M059J (cell line): ENCODE results near the gene ELK3. TPM values are rescaled to one million over a fixed set of nuclear protein-coding genes. Genes with fewer than 3 reads are reported as not detected.

Source experiments
- DNase-seq: peaks from one replicate; pipeline ENCODE4 v3.0.0-alpha.2; 2012; ENCODE audit warnings: low read depth
- total RNA-seq: library from RNA; depleted of rRNA; stranded (reverse); fragments of >200 nt; shearing (Covaris generic); gene quantifications from 2 replicates; pipeline ENCODE4 v1.2.3, GENCODE V29; 2014; rRNA removed

Gene ELK3
- total RNA-seq, result 20.9 and 34.9 TPM in 2 replicates

DNA sequence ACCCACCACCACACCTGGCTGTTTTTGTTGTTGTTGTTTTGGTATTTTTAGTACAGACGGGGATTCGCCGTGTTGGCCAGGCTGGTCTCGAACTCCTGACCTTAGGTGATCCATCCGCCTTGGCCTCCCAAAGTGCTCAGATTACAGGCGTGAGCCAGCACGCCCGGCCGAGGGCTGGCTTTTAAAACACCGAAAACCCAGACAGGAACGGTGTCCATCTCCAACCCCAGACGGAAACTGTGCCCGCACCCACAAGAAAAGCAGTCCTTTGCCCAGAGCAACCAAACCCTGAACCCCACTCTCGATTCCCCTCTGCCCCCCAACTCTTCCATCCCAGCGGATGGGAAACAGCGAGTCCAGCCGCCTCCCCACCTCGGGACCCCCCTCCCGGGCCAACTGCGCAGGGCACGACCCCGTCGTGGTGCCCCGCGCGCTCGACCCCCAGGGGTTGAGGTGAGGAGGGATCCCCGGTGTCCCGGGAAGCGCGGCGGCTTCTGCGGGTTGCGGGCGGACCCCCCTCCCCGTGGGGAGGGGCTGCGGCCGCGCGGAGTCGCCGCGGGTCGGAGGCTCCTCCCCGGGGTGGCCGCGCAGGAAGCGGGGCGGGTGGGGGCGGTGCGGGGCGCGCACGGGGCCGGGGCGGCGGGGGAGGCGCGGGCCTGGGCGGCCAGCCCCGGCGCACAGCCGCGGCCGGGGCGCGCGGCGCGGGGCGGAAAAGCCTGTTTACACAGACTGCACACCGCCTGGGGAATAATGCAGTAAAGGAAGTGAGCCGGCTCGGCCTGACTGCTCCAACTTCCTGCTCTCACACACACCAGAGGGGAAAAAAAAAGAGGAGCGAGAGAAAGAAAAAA lies at the start of gene ELK3:
ELK3 (plus strand) TSS at position 651 of the 851 bp plus-strand sequence.
- DNase-seq, result peak; percentile 74

DNA sequence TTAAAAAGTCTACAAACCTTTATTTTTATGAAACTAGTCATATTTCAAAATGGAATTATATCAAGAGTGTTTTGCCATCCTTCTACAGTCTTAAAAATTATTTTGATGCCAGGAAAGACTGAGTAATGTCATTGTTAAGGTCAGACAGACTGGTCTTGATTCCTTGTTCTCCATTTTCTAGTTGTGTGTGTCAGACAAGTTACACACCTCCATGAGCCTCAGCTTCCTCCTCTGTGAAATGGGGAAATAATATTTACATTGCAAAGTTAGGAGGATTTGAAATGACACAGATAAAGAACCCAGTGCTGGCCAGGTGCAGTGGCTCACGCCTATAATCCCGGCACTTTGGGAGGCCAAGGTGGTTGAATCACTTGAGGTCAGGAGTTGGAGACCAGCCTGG lies 47.4 kb upstream of the ELK3 start:
- no peak for DNase-seq

DNA sequence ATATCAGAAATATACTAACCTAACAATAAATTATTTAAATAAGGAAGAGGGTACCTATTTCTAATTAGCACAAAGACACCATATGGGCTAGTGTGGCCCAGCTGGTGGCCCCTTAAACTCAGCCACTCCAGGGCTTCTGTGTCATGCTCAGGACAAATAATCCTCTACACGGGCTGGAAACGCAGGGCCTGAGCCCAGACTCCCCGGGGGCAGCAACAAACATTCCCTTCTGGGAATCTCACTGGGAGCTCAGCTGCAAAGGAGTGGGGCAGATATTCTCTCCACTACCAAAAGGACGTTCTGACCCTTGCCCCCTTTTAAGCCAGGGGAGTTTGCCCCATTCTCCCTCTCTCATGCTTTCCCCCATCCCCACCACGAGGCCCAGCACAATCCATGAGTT lies 43.7 kb upstream of the ELK3 start:
- no peak for DNase-seq

DNA sequence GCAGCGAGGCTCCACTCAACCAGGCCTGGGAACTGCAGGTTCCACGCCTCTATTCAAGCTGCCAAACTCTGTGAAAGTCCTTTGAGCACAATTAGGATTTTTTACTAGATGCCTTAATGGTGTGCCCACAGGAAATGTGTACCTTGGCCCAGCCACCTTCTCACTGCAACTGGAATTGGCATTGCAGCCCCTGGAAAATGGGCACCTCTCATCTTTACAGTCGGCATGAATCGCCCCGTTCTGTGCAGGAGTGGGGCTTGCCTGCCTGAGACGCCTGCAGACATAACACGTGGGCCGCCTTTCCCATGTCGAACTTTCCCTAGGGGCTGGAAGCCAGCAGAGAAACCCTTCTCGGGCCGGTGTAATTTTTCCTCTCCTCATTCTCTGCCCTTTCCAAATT lies 42.0 kb upstream of the ELK3 start:
- DNase-seq, result no peak

DNA sequence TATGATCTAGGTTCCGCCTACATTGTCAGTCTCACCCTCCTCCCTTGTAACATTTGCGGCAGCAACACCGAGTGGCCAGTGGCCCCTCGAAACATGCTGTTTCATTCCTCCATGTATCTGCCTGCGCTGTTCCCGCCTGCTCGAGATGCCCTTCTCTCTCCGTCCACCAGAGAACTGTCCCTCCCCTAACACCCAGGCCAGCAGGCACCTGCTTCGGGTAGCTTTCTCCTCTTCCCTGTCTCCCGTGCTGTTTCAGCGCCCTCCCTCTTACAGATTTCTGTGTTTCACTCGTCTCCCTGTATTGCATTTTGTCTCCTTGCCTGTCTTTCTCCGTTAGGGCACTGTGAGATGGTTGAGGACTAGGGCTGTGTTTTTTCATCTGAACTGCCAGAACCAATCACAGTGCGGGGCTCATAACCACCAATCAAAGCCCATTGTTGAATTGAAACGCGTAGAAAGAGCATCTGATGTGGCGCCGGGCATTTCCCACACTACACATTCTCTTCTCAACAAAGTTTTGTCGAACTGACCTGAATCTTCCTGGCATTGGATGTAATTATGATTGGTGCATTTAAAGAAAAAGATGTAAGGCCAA lies 40.9 kb upstream of the ELK3 start:
- no peak for DNase-seq

DNA sequence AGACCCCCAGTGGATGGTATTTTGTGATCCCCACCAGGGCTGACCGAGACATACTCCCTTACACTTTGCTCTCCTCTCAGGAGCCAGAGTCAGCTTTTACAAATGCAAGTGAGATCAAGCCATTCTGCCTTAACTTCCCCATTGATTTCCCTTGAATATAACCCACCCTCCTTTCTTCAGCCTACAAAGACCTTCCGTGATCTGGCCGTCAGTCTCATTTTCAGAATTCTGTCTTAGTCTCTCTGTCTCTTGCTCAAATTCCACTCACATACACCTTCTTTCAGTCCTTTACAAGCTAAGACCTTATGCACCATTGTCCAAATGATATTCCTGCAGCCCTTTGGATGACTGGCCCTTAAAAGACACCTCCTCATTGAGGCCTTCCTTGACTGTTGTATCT lies 39.0 kb upstream of the ELK3 start:
- no peak for DNase-seq

DNA sequence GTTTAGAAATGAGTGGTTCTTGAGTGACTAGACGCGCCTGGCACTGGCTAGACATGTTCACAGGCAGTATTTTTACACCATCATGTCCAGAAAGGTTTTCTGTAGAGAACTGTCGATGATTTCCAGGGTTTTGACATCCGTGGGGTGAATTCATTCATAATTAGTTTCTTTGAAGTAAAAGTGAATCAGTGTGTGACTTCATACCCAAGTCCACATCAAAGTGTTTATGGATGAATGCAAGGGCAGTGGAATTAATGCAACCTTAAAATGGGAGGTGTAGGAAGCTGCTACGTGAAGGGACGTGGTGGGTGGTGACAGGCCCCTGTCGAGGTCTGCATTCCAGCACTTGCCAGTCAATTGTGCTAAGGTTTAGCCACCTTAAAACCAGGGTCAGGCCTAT lies 38.4 kb upstream of the ELK3 start:
- no peak for DNase-seq

DNA sequence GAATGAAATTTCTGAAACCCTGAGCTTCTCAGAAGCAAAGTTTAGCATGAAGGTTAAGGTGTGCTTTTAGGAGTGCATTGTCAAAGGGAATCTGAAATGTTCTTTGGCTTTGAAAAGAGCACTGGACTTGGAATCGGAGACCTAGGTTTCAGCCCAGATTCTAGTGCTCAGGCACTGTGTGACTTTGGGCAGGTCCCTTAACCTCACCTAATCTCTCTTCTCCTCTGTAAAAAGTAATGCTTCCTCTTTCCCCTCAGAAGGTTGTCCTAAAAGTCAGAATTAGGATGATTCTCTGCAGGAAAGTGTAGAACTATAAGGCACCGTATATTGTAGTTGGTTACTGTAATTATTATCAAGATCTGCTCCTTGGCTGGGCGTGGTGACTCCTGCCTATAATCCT lies 38.0 kb upstream of the ELK3 start:
- DNase-seq, result no peak

DNA sequence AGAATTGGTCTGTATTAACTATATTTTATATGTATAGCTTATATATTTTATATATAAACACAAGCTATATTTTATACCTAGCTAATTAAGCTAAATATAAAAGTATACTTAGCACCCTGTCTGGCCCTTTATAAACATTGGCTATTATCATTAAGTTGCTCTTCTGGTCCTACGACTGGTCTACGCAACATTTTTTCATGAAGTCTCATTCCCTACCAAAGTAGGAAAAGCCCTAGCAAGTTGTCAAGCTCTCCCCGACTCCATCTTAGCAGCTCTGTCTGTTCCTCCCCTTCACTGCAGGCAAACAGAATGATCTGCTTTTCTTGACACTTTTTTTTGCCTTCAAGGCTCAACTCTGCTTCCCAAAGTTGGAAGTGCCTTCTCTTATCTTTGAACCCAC lies 36.7 kb upstream of the ELK3 start:
- no peak for DNase-seq

DNA sequence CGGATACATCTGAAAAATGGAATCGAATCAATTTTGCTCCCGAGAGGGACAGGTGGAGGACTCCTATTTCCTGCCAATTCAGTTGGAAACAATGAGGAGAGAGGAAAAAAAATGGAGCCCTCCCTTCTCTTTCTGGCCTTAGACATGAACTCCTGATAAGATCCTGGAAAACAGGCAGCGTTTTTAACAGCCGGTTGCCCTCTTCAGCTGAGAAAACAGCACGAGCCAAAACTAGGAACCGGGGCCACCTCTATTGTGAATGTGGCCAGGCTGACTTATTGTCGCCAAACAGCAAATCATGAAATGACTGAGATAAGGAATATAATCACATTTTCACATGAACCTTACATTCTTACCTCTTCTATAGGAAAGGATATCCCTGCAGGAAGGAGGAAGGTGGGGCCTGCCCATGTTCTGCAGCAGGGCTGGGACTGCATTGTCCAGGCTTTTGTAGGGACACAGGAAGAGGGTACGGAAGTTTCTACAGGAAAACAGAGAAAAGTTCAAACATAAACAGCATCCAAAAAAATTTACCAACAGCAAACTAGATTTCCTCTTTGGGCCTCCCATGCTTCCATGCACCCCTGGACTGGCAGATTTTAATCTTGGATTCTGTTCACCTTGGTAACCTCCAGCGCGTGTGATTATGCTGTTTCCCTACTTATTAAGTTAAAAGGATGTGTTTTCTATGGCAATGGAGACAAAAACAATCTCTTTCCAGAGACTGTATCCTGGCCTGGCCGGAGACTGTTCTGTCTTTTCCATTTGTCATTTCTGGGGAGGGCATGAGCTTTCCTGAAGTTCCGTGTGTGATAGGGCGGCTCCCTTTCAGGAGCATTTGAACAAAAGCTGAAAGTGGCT lies 29.0 kb upstream of the ELK3 start:
- DNase-seq, result no peak

DNA sequence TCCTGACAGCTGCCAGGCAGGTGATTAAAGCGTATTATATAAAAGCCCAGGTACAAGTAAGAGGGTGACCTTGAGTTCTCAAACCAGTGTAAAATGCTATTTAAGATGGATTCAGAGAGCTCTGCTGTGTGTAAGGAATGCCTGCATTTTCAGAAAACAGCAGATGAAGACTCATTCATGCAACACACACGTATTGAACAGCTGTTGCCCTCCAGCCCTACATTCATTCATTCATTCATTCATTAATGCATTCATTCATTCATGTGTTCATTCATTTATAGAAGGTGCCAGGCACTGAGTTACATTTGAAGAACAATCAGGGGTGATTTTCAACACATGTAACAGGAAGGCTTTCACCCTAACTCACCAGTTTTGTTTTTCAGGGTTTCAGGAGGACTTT lies 27.4 kb upstream of the ELK3 start:
- DNase-seq, result no peak

DNA sequence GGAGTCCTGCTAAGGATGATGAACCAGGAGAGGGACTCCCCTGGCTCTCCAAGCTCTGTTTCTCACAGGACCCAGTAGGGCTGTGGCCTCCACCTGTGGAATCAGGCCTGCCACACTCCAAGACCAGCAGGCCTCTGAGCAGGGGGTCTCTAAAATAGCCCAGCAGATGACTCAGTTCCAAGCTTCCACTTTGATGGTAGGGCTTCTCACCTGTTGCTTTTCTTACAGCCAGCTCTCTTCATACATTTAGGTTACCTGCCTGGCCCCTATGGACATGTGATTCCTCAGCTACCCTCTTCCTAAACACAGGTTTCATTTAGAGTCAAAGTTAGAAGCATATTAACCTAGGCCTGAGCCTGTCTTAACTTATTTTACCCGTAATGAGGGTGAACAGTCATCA lies 26.7 kb upstream of the ELK3 start:
- DNase-seq, result no peak

DNA sequence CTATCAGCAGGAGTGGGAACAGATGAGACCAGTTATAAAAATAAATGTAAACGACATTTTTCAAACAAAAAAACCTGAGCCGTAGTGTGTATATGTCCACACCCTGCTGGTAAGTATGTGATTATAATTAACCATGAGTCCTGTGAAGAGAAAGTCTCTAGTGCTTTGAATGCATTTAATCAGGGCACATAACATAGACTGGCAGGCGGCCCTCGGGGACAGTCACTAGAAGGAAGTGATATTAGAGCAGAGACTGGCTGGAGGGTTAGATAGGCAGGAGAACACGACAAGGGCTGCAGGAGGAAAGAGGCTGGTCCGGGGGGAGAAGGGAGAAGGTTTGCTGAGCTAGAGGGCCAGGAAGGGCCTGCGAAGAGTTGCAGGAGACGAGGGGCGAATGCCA lies 23.8 kb upstream of the ELK3 start:
- no peak for DNase-seq

DNA sequence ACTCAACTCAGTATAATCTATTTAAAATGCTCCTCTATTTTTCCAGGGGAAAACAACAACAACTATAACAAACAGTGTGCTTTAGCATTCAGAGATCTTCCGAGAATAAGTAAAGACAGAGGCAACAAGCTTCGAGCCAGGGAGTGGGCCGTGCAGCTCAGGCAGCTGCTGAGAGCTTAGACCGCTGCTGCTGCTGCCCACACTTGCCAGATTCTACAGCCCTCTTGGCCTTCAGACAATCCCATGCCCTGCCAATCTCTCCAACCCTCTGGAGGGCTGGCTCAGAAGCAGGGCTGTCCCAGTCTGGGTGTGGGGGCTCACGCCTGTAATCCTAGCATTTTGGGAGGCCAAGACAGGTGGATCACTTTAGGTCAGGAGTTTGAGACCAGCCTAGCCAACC lies 23.4 kb upstream of the ELK3 start:
- no peak for DNase-seq

DNA sequence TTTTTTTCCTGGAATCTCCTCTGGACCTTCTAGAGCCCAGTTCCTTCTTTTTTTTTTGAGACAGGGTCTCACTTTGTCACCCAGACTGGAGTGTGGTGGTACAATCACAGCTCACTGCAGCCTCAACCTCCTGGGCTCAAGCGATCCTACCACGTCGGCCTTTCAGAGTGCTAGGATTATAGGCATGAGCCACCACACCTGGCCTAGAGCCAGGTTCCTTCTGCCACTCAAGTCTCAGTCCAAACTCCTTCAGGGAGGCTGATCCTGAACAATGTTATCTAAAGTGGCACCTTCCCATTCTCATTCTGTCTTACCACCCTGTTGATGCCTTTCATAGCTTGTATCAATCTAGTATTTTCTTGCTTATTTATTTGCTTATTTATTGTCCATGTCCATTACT lies 22.3 kb upstream of the ELK3 start:
- no peak for DNase-seq

DNA sequence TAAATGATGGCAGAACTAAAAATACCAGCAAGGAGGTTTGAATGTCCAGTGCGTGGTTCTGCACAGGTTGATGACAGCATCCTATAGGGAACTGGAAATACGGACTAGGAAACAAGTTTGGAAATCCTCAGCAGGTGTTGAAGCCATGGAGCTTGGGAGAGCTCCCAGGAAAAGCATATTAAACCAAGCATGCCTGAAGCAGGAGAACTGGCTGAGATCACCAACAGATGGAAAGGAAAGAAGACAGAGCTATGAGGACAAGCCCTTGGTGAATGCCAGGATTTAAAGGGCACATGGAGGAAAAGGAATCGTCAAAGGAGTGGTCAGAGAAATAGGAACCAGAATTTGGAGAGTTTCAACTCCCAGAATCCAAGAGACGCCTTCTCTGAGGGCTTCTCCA lies 21.2 kb upstream of the ELK3 start:
- no peak for DNase-seq

DNA sequence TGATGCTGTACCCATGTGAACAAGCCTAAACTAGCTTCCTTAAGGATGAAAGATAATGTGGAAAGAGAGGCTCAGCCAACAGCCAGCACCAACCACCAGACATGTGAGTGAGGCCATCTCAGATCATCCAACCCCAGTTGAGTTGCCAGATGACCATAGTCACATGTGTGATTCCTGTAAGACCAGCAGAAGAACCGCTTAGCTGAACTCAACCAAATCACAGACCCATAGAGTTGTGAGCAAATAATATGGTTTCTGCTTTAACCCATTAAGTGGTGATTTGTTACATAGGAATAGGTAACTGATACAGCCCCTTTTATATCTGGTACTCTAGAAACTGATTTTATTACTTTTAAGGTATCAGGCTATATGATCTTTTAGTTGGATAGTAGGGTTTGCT lies 17.6 kb upstream of the ELK3 start:
- no peak for DNase-seq

DNA sequence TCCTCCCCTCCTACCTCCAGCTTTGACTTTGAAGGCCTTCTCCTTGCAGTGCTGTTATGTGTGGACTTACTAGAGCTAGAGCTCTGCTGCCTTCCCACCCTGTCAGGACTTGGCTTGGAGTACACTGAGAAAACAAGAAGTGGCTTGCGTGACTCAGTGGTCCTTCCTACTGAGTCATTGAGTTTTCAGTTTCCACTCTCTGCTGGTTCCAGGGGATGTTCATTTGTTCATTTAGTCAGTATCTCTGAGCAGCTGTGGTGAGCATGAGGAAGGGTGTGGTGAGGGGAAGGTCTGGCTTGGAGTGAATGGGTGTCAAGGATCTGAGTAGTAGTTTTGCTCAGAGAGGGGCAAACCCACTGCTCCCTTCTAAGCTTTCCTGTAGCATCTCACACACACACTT lies 17.2 kb upstream of the ELK3 start:
- peak; percentile 32 for DNase-seq

DNA sequence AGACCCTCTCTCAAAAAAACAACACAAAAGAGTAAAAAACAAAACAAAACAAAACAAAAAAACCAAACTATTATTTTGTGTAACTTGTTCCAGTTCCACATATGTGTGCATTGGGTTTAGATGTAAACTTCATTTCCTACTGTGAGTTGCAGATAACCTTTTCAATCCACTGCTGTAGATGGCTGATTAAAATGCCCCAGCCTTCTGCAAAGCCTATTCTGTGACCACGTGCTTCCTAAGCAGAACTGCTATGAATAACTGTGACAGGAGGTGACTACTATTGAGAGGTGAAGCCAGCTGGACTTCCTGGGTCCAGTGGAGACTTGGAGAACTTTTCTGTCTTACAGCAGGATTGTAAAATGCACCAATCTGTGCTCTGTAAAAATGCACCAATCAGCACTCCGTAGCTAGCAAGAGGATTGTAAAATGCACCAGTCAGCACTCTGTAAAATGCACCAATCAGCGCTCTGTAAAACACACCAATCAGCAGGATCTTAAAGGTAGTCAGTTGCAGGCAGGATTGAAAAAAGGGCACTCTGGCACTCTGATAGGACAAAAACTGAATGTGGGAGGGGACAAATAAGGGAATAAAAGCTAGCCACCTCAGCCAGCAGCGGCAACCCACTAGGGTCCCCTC lies 10.3 kb upstream of the ELK3 start:
- no peak for DNase-seq

DNA sequence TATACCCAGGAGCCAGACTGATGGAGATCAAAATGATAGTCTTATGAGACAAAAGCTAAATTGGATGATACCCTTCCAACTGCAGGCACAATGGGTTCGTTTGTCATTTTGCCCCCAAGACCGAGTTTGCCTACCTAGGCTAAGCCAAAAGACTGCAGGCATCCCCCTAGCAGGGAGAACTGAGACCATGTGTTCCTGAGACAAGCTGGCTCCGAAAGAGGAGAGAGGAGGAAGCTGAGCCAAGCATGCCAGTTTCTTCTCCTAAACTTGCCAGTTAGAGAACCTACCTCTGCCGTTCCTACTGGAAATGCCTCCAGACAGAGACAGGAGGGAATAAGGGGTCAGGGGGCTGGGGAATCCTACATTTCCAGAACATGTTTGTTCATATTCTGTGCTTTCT lies 8.3 kb upstream of the ELK3 start:
- no peak for DNase-seq

DNA sequence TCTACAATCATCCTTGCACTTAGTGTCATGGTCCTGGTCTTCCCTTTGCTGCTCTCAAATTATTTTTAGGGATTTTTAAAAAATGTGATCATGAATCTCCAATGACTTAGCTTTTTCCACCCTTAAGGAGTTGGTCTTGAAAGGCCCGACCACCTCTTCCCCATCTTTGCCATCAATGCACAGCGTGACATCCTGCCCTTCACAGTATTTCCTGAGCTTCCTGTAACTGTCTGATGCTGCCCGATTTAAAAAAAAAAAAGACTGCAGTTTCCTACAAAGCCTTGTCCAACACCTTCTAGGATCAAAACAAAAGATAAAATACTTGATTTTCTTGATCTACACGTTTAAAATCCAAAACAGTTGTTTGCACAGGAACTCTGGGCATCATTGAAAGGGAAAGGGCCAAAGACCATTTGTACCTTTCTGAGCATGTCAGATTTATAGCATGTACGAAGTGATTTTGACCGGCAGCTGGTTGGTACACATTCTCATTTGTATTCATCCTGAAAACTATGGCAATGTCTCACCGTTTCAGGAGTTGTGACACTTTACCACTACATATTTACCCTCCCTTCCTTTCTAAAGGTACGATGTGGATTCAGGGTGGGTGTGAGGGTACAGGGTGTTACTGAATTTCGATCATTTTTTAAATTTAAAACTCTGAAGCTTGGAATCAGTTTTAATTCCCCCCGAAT lies 7.4 kb upstream of the ELK3 start:
- no peak for DNase-seq

DNA sequence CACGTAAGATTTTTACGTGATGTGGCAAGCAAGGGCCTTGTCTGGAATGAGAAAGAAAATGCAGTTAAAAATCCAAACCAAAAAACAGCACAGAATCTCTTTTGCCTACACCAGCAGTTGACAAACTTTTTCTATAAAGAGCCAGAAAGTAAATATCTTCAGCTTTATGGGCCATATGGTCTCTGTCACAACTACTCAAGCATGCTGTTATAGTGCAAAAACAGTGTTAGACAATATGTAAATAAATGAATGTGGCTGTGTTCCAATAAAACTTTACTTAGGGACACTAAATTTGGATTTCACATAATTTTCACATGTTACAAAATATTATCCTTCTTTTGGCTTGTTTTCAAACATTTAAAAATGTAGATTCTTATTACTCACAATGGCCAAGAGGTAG lies 6.2 kb upstream of the ELK3 start:
- no peak for DNase-seq
